HepG2 (cell line): ENCODE results near the gene OLFM1. TPM values are rescaled to one million over a fixed set of nuclear protein-coding genes. Genes with fewer than 3 reads are reported as not detected.

Source experiments
- ATAC-seq: fragments of 200-7000 bp; cut with Tn5 transposase; 3 replicates; pipeline ENCODE4 v1.9.1; 2020; ENCODE audit warnings: mild to moderate bottlenecking, moderate library complexity
- BruUV-seq: library from RNA; stranded (reverse); fragments of 400-500 nt; replicated peaks from 2 replicates; lab custom pipeline; 2021; lab: Mats Ljungman, UMichigan
- CTCF ChIA-PET: fragments of 300-600 bp; formaldehyde crosslinking; extraction: SDS; loops from one replicate; lab custom pipeline; 2021; ENCODE audit warnings: low total read pairs, inconsistent platforms, low intra/inter-chr PET ratio; lab: Yijun Ruan, JAX
- POLR2A ChIA-PET: fragments of 350-600 bp; sonication (Branson Sonifier 250); formaldehyde crosslinking; loops from one replicate; lab custom pipeline; 2020; ENCODE audit warnings: antibody characterized with exemption, inconsistent platforms; lab: Yijun Ruan, JAX
- DNase-seq: peaks from one replicate; pipeline ENCODE4 v3.0.0-alpha.2; 2015; ENCODE audit warnings: low spot score
- FAIRE-seq: peaks from 3 replicates; lab custom pipeline; 2011; peaks lifted over from hg19 to GRCh38; lab: Jason Lieb, UNC
- H2AFZ ChIP-seq: one replicate; pipeline ENCODE4 v1.6.1; 2011; ENCODE audit warnings: low read length, inconsistent platforms
- H3K27ac ChIP-seq: fragments of 300-600 bp; 3 replicates; pipeline ENCODE4 v1.8.0; 2011; ENCODE audit warnings: mixed run types, mild to moderate bottlenecking, mixed read lengths, low read length, inconsistent platforms; ENCODE audit not compliant: insufficient read depth; ENCODE audit errors: extremely low read length
- H3K27me3 ChIP-seq, 2 experiments: fragments of 200-600 bp in 1 of 2; 2 replicates in 1 of 2; 3 replicates in 1 of 2; pipeline versions ENCODE4 v1.6.0 to v1.8.0; 2011; ENCODE audit warnings: low read length in 2 of 2, mild to moderate bottlenecking in 2 of 2, moderate library complexity in 2 of 2, inconsistent platforms in 1 of 2; ENCODE audit not compliant: insufficient read depth in 2 of 2, control insufficient read depth in 1 of 2
- H3K36me3 ChIP-seq, 2 experiments: fragments of 200-600 bp in 1 of 2; replicated peaks in 1 of 2; 2 replicates in 1 of 2; 3 replicates in 1 of 2; pipeline versions ENCODE4 v1.5.1 to v1.8.0; 2011; ENCODE audit warnings: low read length in 2 of 2, inconsistent platforms in 1 of 2; ENCODE audit not compliant: insufficient read depth in 2 of 2, control insufficient read depth in 1 of 2
- H3K4me1 ChIP-seq: 2 replicates; pipeline ENCODE4 v1.5.1; 2012; ENCODE audit warnings: low read length, inconsistent platforms; ENCODE audit not compliant: insufficient read depth
- H3K4me2 ChIP-seq: 2 replicates; pipeline ENCODE4 v1.6.0; 2011; ENCODE audit warnings: low read depth, low read length, inconsistent platforms
- H3K4me3 ChIP-seq, 3 experiments: fragments of 200-600 bp in 1 of 3; sonication (generic), shearing (Covaris generic) in 1 of 3; replicated peaks in 1 of 3; 2 replicates each; pipeline ENCODE4 v1.5.1; 2011 to 2016; ENCODE audit warnings: low read length in 3 of 3, inconsistent platforms in 2 of 3, low read depth in 2 of 3, mild to moderate bottlenecking in 2 of 3, control low read depth in 1 of 3, mixed read lengths in 1 of 3; ENCODE audit not compliant: insufficient read depth in 1 of 3
- H3K79me2 ChIP-seq: one replicate; pipeline ENCODE4 v1.6.1; 2011; ENCODE audit warnings: low read length, inconsistent platforms; ENCODE audit not compliant: insufficient read depth
- H3K9ac ChIP-seq: 2 replicates; pipeline ENCODE4 v1.6.0; 2011; ENCODE audit warnings: mild to moderate bottlenecking, low read depth, low read length, inconsistent platforms; ENCODE audit not compliant: insufficient read depth
- H3K9me3 ChIP-seq: 2 replicates; pipeline ENCODE4 v1.5.1; 2012; ENCODE audit warnings: mild to moderate bottlenecking, low read length
- H4K20me1 ChIP-seq: 2 replicates; pipeline ENCODE4 v1.6.0; 2011; ENCODE audit warnings: inconsistent platforms, mild to moderate bottlenecking, low read length, moderate library complexity; ENCODE audit not compliant: insufficient read depth
- ADNP ChIP-seq: sonication (generic); formaldehyde crosslinking; IDR thresholded peaks from 2 replicates; pipeline ENCODE4 v1.4.0; 2020; ENCODE audit warnings: missing genetic modification reagents
- AGO1 ChIP-seq: fragments of 200-400 bp; formaldehyde crosslinking; IDR thresholded peaks from 2 replicates; pipeline ENCODE4 v1.6.1; 2017; ENCODE audit warnings: mild to moderate bottlenecking, low read depth, low read length, moderate library complexity; ENCODE audit not compliant: poor library complexity, severe bottlenecking
- CAMTA2 ChIP-seq: sonication (generic); formaldehyde crosslinking; IDR thresholded peaks from 2 replicates; pipeline ENCODE4 v1.4.0; 2020; ENCODE audit warnings: mild to moderate bottlenecking, missing genetic modification reagents, borderline replicate concordance
- DNMT3B ChIP-seq: conservative IDR thresholded peaks from 2 replicates; pipeline ENCODE4 v1.6.1; 2016; ENCODE audit warnings: missing biosample characterization, control low read depth
- NFE2L2 ChIP-seq: fragments of 150-350 bp; IDR thresholded peaks from 2 replicates; pipeline ENCODE4 v1.6.1; 2014; ENCODE audit warnings: low read length
- NFYB ChIP-seq: sonication (generic); formaldehyde crosslinking; IDR thresholded peaks from 2 replicates; pipeline ENCODE4 v1.4.0; 2020; ENCODE audit warnings: missing genetic modification reagents
- U2AF1 ChIP-seq: fragments of 200-400 bp; formaldehyde crosslinking; optimal IDR thresholded peaks from 2 replicates; pipeline ENCODE3; 2017; ENCODE audit warnings: mild to moderate bottlenecking, low read depth, low read length
- ZNF224 ChIP-seq: sonication (generic); formaldehyde crosslinking; IDR thresholded peaks from 2 replicates; pipeline ENCODE4 v1.5.0; 2020; ENCODE audit warnings: mild to moderate bottlenecking, missing genetic modification reagents
- ZNF382 ChIP-seq: sonication (generic); formaldehyde crosslinking; IDR thresholded peaks from 2 replicates; pipeline ENCODE4 v1.5.0; 2020; ENCODE audit warnings: missing genetic modification reagents, mild to moderate bottlenecking, borderline replicate concordance
- ZNF446 ChIP-seq: sonication (generic); formaldehyde crosslinking; IDR thresholded peaks from 2 replicates; pipeline ENCODE4 v1.5.0; 2020; ENCODE audit warnings: mild to moderate bottlenecking, missing genetic modification reagents
- ZNF7 ChIP-seq: IDR thresholded peaks from 2 replicates; pipeline ENCODE4 v1.6.1; 2016; ENCODE audit warnings: missing biosample characterization, missing genetic modification reagents
- ZSCAN31 ChIP-seq: sonication (generic); formaldehyde crosslinking; IDR thresholded peaks from 2 replicates; pipeline ENCODE4 v1.5.0; 2020; ENCODE audit warnings: low read depth, mild to moderate bottlenecking, missing genetic modification reagents
- WGBS: methylation state at CpG from one replicate; pipeline ENCODE4 v1.1.6; 2017; ENCODE audit warnings: low lambda C conversion rate; 5-methylcytosine and 5-hydroxymethylcytosine counted together
- in situ Hi-C: cut with HindIII; loops from 2 replicates; pipeline ENCODE4 v1.10.0; 2017; ENCODE audit warnings: low pct_unique_long_range_greater_than_20kb; ENCODE audit not compliant: extremely low pct_ligation_motif_present
- intact Hi-C: fragments of 100-400 bp; cut with micrococcal nuclease; formaldehyde crosslinking; loops from one replicate; pipeline ENCODE4 v1.10.0; 2022; ENCODE audit not compliant: unreplicated experiment
- polyA plus RNA-seq, 8 experiments: library from polyadenylated mRNA; depleted of rRNA in 3 of 8; stranded (reverse) in 7 of 8; unstranded in 1 of 8; fragments of >200 nt; fragmentation: Illumina TruSeq in 4 of 8; extraction: Trizol in 4 of 8; gene quantifications; 2 replicates each; pipeline versions ENCODE4 v1.2.1 to v1.2.3, GENCODE V29; 2011 to 2016; ENCODE audit warnings: low read depth in 4 of 8, missing spikeins in 1 of 8, mixed read lengths in 1 of 8; ENCODE audit not compliant: insufficient read depth in 1 of 8
- total RNA-seq, 5 experiments: library from RNA; depleted of rRNA; stranded (reverse); fragments of >200 nt; fragmentation: Illumina TruSeq; extraction: Trizol; gene quantifications; 2 replicates each; pipeline ENCODE4 v1.2.3, GENCODE V29; 2016; ENCODE audit warnings: low read depth in 1 of 5
- TF ChIP-seq, protein P1 (sequence below): sonication (generic); formaldehyde crosslinking; IDR thresholded peaks from 2 replicates; pipeline ENCODE4 v1.5.0; 2020; ENCODE audit warnings: missing genetic modification reagents, mild to moderate bottlenecking, borderline replicate concordance
- TF ChIP-seq, protein P2 (sequence below): sonication (generic); formaldehyde crosslinking; IDR thresholded peaks from 2 replicates; pipeline ENCODE4 v1.4.0; 2020; ENCODE audit warnings: mild to moderate bottlenecking, missing genetic modification reagents
- TF ChIP-seq, protein P3 (sequence below): sonication (generic); formaldehyde crosslinking; IDR thresholded peaks from 2 replicates; pipeline ENCODE4 v1.8.0; 2023; ENCODE audit warnings: mild to moderate bottlenecking, missing genetic modification reagents
- TF ChIP-seq, protein P4 (sequence below): sonication (generic); formaldehyde crosslinking; IDR thresholded peaks from 2 replicates; pipeline ENCODE4 v1.4.0; 2020; ENCODE audit warnings: low read depth, mild to moderate bottlenecking, missing genetic modification reagents
- TF ChIP-seq, protein P5 (sequence below): sonication (generic); formaldehyde crosslinking; IDR thresholded peaks from 2 replicates; pipeline ENCODE4 v1.4.0; 2020; ENCODE audit warnings: missing genetic modification reagents
- TF ChIP-seq, protein P6 (sequence below): fragments of 450-650 bp; IDR thresholded peaks from 2 replicates; pipeline ENCODE4 v1.6.1; 2016

The OLFM1 gene
- total and polyA plus RNA-seq, 2 of the 13 experiments (the other 11 are each of a cell fraction or from before 2014, with no cell fraction given): not detected

DNA sequence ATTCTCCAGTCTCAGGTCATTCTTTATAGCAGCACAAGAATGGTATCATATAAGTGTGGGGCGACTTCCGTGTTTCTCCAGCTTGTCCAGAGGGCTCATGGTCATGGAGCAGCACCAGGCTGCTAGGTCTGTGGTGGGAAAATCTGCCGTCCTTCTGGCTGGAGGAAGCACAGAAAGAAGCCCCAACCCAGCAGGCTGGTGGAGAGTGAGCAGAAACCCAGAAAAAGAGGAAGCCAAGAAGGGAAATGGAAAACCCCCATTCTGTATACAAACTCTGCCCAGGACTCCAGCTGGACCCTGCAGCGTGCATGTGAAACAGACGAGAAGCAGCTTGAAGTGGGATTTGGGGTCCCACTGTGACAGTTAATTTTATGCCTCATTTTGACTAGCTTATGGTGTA, 34.3 kb upstream of the OLFM1 start (continued):
- TF ChIP-seq, protein P1, sequence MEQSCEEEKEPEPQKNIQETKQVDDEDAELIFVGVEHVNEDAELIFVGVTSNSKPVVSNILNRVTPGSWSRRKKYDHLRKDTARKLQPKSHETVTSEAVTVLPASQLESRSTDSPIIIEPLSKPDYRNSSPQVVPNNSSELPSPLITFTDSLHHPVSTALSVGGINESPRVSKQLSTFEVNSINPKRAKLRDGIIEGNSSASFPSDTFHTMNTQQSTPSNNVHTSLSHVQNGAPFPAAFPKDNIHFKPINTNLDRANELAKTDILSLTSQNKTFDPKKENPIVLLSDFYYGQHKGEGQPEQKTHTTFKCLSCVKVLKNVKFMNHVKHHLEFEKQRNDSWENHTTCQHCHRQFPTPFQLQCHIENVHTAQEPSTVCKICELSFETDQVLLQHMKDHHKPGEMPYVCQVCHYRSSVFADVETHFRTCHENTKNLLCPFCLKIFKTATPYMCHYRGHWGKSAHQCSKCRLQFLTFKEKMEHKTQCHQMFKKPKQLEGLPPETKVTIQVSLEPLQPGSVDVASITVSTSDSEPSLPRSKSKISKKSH (CRISPR knock-in tag): no peak
- TF ChIP-seq ZNF382 (CRISPR knock-in tag) (no peak), NFYB (no peak), ZNF224 (CRISPR knock-in tag) (no peak), DNMT3B (no peak), NFE2L2 (no peak), ZNF446 (CRISPR knock-in tag) (no peak)
- TF ChIP-seq, protein P2, sequence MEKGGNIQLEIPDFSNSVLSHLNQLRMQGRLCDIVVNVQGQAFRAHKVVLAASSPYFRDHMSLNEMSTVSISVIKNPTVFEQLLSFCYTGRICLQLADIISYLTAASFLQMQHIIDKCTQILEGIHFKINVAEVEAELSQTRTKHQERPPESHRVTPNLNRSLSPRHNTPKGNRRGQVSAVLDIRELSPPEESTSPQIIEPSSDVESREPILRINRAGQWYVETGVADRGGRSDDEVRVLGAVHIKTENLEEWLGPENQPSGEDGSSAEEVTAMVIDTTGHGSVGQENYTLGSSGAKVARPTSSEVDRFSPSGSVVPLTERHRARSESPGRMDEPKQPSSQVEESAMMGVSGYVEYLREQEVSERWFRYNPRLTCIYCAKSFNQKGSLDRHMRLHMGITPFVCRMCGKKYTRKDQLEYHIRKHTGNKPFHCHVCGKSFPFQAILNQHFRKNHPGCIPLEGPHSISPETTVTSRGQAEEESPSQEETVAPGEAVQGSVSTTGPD: no peak
- TF ChIP-seq, protein P3, sequence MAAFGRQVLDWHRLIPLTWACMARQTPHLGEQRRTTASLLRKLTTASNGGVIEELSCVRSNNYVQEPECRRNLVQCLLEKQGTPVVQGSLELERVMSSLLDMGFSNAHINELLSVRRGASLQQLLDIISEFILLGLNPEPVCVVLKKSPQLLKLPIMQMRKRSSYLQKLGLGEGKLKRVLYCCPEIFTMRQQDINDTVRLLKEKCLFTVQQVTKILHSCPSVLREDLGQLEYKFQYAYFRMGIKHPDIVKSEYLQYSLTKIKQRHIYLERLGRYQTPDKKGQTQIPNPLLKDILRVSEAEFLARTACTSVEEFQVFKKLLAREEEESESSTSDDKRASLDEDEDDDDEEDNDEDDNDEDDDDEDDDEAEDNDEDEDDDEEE: no peak
- TF ChIP-seq, all 625 proteins: peak for 0

DNA sequence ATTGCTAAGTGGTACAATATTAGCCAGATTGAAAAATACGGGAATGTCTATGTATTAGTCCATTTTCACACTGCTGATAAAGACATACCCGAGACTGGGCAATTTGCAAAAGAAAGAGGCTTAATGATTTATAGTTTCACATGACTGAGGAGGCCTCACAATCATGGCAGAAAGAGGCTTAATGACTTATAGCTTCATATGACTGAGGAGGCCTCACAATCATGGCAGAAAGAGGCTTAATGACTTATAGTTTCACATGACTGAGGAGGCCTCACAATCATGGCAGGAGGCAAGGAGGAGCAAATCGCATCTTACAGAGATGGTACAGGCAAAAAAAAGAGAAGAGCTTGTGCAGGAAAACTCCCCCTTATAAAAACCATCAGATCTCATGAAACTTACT, 32.3 kb upstream of the OLFM1 start:
- no peak overlapping the region for H3K4me3 ChIP-seq
- CTCF ChIA-PET: no interaction called here
- BruUV-seq: no TSS peak
- POLR2A ChIA-PET: no interaction called here
- FAIRE-seq (no peak), DNase-seq (no peak), ATAC-seq (no peak)
- no peaks in the 10 kb centered on the region for H3K36me3 ChIP-seq
- no peaks in the 10 kb centered on the region for H3K9me3 ChIP-seq
- no peak overlapping the region for H3K4me2 ChIP-seq
- H2AFZ ChIP-seq: no peak overlapping the region
- H3K27me3 ChIP-seq: peaks cover 0 to 21% of the 10 kb centered on the region in 2 experiments; a peak in 3 of 5 replicates
- H3K4me1 ChIP-seq: no peaks in the 10 kb centered on the region
- in situ Hi-C loops: no loop called here
- intact Hi-C loops: no loop called here
- no peak overlapping the region for H3K27ac ChIP-seq
- WGBS: 3% methylated on average over 3 of the region's 3 CpGs
- H3K79me2 ChIP-seq: no peaks in the 10 kb centered on the region
- no peak overlapping the region for H3K9ac ChIP-seq
- no peaks in the 10 kb centered on the region for H4K20me1 ChIP-seq
- TF ChIP-seq, protein P4, sequence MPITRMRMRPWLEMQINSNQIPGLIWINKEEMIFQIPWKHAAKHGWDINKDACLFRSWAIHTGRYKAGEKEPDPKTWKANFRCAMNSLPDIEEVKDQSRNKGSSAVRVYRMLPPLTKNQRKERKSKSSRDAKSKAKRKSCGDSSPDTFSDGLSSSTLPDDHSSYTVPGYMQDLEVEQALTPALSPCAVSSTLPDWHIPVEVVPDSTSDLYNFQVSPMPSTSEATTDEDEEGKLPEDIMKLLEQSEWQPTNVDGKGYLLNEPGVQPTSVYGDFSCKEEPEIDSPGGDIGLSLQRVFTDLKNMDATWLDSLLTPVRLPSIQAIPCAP (CRISPR knock-in tag): no peak
- TF ChIP-seq, protein P5, sequence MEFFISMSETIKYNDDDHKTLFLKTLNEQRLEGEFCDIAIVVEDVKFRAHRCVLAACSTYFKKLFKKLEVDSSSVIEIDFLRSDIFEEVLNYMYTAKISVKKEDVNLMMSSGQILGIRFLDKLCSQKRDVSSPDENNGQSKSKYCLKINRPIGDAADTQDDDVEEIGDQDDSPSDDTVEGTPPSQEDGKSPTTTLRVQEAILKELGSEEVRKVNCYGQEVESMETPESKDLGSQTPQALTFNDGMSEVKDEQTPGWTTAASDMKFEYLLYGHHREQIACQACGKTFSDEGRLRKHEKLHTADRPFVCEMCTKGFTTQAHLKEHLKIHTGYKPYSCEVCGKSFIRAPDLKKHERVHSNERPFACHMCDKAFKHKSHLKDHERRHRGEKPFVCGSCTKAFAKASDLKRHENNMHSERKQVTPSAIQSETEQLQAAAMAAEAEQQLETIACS (CRISPR knock-in tag): no peak
- TF ChIP-seq ADNP (no peak), ZNF7 (CRISPR knock-in tag) (no peak), AGO1 (no peak), CAMTA2 (CRISPR knock-in tag) (no peak), ZSCAN31 (no peak), U2AF1 (no peak)
- TF ChIP-seq, protein P6, sequence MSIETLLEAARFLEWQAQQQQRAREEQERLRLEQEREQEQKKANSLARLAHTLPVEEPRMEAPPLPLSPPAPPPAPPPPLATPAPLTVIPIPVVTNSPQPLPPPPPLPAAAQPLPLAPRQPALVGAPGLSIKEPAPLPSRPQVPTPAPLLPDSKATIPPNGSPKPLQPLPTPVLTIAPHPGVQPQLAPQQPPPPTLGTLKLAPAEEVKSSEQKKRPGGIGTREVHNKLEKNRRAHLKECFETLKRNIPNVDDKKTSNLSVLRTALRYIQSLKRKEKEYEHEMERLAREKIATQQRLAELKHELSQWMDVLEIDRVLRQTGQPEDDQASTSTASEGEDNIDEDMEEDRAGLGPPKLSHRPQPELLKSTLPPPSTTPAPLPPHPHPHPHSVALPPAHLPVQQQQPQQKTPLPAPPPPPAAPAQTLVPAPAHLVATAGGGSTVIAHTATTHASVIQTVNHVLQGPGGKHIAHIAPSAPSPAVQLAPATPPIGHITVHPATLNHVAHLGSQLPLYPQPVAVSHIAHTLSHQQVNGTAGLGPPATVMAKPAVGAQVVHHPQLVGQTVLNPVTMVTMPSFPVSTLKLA: no peak
